Measurements from ENCODE around the gene TANC1. TPM values are rescaled to one million over a fixed set of nuclear protein-coding genes. Genes with fewer than 3 reads are reported as not detected.
"Not testable (repeated sequence)": the region's sequence is repeated elsewhere in the genome, so short reads cannot be mapped to it uniquely, and the experiment has no call there.

TANC1 gene
- polyA plus RNA-seq, 5 donors: 39.5 to 59.6 (median 55.1) TPM

- DNase-seq: no peak
Observed at GRCh38 chr2:159139216-159139933, 170.9 kb downstream of the TANC1 start.

GRCh38 chr2:159140070-159140769 lies 171.8 kb downstream of the TANC1 start:
- no peak for DNase-seq

GRCh38 chr2:159140821-159141220 lies 172.4 kb downstream of the TANC1 start:
- DNase-seq: not testable (repeated sequence)

GRCh38 chr2:159144776-159145614 lies 176.6 kb downstream of the TANC1 start:
- DNase-seq: no peak

- DNase-seq: no peak
Observed at GRCh38 chr2:159145745-159146354, 177.4 kb downstream of the TANC1 start.

- DNase-seq: no peak
Observed at GRCh38 chr2:159146996-159147666, 178.7 kb downstream of the TANC1 start.

- DNase-seq: no peak
Observed at GRCh38 chr2:159147690-159148089, 179.2 kb downstream of the TANC1 start.

GRCh38 chr2:159148901-159149300 lies 180.5 kb downstream of the TANC1 start:
- DNase-seq: no peak

- DNase-seq: no peak
Observed at GRCh38 chr2:159149747-159150146, 181.3 kb downstream of the TANC1 start.

GRCh38 chr2:159150280-159150746 lies 181.9 kb downstream of the TANC1 start:
- no peak for DNase-seq

- DNase-seq: no peak
Observed at GRCh38 chr2:159151198-159152127, 183.0 kb downstream of the TANC1 start.

- DNase-seq: no peak
Observed at GRCh38 chr2:159152128-159152778, 183.8 kb downstream of the TANC1 start.

GRCh38 chr2:159153063-159153462 lies 184.6 kb downstream of the TANC1 start:
- no peak for DNase-seq

- DNase-seq: no peak
Observed at GRCh38 chr2:159153463-159153862, 185.0 kb downstream of the TANC1 start.

GRCh38 chr2:159153951-159154350 lies 185.5 kb downstream of the TANC1 start:
- no peak for DNase-seq

- no peak for DNase-seq
Observed at GRCh38 chr2:159154366-159154765, 185.9 kb downstream of the TANC1 start.

GRCh38 chr2:159155320-159155719 lies 186.9 kb downstream of the TANC1 start:
- DNase-seq: no peak

GRCh38 chr2:159155791-159156190 lies 187.4 kb downstream of the TANC1 start:
- DNase-seq: no peak

- no peak for DNase-seq
Observed at GRCh38 chr2:159156834-159157233, 188.4 kb downstream of the TANC1 start.

Data from right lung (tissue), 5 donors.